H1 (cell line): Measurements from ENCODE around the gene LSM6.

Source experiments
- BACH1 ChIP-seq: IDR thresholded peaks from 2 replicates; pipeline ENCODE4 v1.6.1; 2012; ENCODE audit warnings: low read length, improper control_type of control experiment
- CEBPB ChIP-seq: IDR thresholded peaks from 2 replicates; pipeline ENCODE4 v1.6.1; 2012; ENCODE audit warnings: low read depth, low read length
- JUN ChIP-seq: IDR thresholded peaks from 2 replicates; pipeline ENCODE4 v1.6.1; 2011; ENCODE audit warnings: low read depth, mild to moderate bottlenecking, improper control_type of control experiment, low read length
- POLR2A ChIP-seq, 2 experiments: IDR thresholded peaks; 1 replicate in 1 of 2; 2 replicates in 1 of 2; pipeline ENCODE4 v1.6.1; 2011; ENCODE audit warnings: low read depth in 2 of 2, low read length in 2 of 2, mild to moderate bottlenecking in 2 of 2; ENCODE audit errors: control extremely low read depth in 1 of 2
- RNF2 ChIP-seq: fragments of 200-900, 300-1000 bp; sonication (generic); IDR thresholded peaks from 2 replicates; pipeline ENCODE4 v1.7.1; 2016; ENCODE audit warnings: borderline replicate concordance, low read depth, mild to moderate bottlenecking, antibody characterized with exemption, low read length; ENCODE audit not compliant: poor library complexity, severe bottlenecking; ENCODE audit errors: missing control alignments
- SIN3A ChIP-seq, 2 experiments: IDR thresholded peaks in 1 of 2; conservative IDR thresholded peaks in 1 of 2; 2 replicates each; pipeline ENCODE4 v1.6.1; 2011 to 2012; ENCODE audit warnings: low read length in 2 of 2, improper control_type of control experiment in 1 of 2, low read depth in 1 of 2, mild to moderate bottlenecking in 1 of 2
- SIX5 ChIP-seq: IDR thresholded peaks from 2 replicates; pipeline ENCODE4 v1.6.1; 2011; ENCODE audit warnings: mild to moderate bottlenecking, low read depth, low read length
- SP2 ChIP-seq: IDR thresholded peaks from 2 replicates; pipeline ENCODE4 v1.6.1; 2012; ENCODE audit warnings: mild to moderate bottlenecking, low read length, inconsistent platforms
- SP4 ChIP-seq: IDR thresholded peaks from 2 replicates; pipeline ENCODE4 v1.6.1; 2012; ENCODE audit warnings: low read length, inconsistent platforms
- YY1 ChIP-seq: IDR thresholded peaks from 2 replicates; pipeline ENCODE4 v1.6.1; 2011; ENCODE audit warnings: low read depth, mild to moderate bottlenecking, low read length
- TF ChIP-seq, protein P1 (sequence below), 3 experiments: IDR thresholded peaks; 1 replicate in 2 of 3; 2 replicates in 1 of 3; pipeline versions ENCODE4 v1.5.1 to v1.6.1; 2011; ENCODE audit warnings: low read length in 3 of 3, mild to moderate bottlenecking in 3 of 3, inconsistent platforms in 2 of 3, low read depth in 1 of 3, moderate library complexity in 1 of 3; ENCODE audit not compliant: insufficient read depth in 1 of 3; ENCODE audit errors: control extremely low read depth in 1 of 3
- TF ChIP-seq, protein P2 (sequence below): fragments of 300-600 bp; sonication (generic); IDR thresholded peaks from 2 replicates; pipeline ENCODE4 v1.7.1; 2012; ENCODE audit warnings: low read length, moderate library complexity, mild to moderate bottlenecking, inconsistent platforms; ENCODE audit not compliant: insufficient replicate concordance

DNA sequence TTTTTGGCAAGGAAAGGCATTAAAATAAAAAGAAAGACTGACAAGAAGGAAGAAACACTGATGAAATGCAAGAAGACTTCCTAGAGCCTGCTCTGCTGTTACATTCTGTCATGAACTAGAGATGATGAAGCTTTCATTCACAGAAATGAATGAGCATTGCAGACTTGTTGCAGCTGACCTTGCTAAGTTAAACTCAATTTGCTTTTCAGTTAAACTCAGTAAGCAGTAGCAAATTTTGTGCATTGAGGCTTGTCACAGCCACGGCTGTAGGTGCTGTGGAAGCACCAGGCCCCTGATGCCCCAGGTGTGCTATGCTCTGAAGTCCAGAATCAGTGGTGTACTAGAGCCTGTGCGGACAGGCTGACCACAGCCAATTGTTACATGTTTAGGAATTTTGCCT lies 39.6 kb upstream of the LSM6 start:
- TF ChIP-seq, protein P1, sequence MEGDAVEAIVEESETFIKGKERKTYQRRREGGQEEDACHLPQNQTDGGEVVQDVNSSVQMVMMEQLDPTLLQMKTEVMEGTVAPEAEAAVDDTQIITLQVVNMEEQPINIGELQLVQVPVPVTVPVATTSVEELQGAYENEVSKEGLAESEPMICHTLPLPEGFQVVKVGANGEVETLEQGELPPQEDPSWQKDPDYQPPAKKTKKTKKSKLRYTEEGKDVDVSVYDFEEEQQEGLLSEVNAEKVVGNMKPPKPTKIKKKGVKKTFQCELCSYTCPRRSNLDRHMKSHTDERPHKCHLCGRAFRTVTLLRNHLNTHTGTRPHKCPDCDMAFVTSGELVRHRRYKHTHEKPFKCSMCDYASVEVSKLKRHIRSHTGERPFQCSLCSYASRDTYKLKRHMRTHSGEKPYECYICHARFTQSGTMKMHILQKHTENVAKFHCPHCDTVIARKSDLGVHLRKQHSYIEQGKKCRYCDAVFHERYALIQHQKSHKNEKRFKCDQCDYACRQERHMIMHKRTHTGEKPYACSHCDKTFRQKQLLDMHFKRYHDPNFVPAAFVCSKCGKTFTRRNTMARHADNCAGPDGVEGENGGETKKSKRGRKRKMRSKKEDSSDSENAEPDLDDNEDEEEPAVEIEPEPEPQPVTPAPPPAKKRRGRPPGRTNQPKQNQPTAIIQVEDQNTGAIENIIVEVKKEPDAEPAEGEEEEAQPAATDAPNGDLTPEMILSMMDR (IDR thresholded peaks at IDR 0.05; ENCODE audit: control extremely low read depth in 1 of 3, insufficient read depth in 1 of 3, low read depth in 1 of 3, low read length in 3 of 3): no peak
- TF ChIP-seq CEBPB (no peak), SP2 (no peak), JUN (no peak), SIX5 (no peak), SP4 (no peak), RNF2 (no peak), POLR2A (IDR thresholded peaks at IDR 0.05; ENCODE audit: control extremely low read depth in 1 of 2, low read depth in 2 of 2, low read length in 2 of 2) (no peak), YY1 (no peak), SIN3A (conservative IDR thresholded peaks at IDR 0.05 in 1 of 2, IDR thresholded peaks at IDR 0.05 in 1 of 2; ENCODE audit: low read depth in 1 of 2, low read length in 2 of 2) (no peak), BACH1 (no peak)
- TF ChIP-seq, protein P2, sequence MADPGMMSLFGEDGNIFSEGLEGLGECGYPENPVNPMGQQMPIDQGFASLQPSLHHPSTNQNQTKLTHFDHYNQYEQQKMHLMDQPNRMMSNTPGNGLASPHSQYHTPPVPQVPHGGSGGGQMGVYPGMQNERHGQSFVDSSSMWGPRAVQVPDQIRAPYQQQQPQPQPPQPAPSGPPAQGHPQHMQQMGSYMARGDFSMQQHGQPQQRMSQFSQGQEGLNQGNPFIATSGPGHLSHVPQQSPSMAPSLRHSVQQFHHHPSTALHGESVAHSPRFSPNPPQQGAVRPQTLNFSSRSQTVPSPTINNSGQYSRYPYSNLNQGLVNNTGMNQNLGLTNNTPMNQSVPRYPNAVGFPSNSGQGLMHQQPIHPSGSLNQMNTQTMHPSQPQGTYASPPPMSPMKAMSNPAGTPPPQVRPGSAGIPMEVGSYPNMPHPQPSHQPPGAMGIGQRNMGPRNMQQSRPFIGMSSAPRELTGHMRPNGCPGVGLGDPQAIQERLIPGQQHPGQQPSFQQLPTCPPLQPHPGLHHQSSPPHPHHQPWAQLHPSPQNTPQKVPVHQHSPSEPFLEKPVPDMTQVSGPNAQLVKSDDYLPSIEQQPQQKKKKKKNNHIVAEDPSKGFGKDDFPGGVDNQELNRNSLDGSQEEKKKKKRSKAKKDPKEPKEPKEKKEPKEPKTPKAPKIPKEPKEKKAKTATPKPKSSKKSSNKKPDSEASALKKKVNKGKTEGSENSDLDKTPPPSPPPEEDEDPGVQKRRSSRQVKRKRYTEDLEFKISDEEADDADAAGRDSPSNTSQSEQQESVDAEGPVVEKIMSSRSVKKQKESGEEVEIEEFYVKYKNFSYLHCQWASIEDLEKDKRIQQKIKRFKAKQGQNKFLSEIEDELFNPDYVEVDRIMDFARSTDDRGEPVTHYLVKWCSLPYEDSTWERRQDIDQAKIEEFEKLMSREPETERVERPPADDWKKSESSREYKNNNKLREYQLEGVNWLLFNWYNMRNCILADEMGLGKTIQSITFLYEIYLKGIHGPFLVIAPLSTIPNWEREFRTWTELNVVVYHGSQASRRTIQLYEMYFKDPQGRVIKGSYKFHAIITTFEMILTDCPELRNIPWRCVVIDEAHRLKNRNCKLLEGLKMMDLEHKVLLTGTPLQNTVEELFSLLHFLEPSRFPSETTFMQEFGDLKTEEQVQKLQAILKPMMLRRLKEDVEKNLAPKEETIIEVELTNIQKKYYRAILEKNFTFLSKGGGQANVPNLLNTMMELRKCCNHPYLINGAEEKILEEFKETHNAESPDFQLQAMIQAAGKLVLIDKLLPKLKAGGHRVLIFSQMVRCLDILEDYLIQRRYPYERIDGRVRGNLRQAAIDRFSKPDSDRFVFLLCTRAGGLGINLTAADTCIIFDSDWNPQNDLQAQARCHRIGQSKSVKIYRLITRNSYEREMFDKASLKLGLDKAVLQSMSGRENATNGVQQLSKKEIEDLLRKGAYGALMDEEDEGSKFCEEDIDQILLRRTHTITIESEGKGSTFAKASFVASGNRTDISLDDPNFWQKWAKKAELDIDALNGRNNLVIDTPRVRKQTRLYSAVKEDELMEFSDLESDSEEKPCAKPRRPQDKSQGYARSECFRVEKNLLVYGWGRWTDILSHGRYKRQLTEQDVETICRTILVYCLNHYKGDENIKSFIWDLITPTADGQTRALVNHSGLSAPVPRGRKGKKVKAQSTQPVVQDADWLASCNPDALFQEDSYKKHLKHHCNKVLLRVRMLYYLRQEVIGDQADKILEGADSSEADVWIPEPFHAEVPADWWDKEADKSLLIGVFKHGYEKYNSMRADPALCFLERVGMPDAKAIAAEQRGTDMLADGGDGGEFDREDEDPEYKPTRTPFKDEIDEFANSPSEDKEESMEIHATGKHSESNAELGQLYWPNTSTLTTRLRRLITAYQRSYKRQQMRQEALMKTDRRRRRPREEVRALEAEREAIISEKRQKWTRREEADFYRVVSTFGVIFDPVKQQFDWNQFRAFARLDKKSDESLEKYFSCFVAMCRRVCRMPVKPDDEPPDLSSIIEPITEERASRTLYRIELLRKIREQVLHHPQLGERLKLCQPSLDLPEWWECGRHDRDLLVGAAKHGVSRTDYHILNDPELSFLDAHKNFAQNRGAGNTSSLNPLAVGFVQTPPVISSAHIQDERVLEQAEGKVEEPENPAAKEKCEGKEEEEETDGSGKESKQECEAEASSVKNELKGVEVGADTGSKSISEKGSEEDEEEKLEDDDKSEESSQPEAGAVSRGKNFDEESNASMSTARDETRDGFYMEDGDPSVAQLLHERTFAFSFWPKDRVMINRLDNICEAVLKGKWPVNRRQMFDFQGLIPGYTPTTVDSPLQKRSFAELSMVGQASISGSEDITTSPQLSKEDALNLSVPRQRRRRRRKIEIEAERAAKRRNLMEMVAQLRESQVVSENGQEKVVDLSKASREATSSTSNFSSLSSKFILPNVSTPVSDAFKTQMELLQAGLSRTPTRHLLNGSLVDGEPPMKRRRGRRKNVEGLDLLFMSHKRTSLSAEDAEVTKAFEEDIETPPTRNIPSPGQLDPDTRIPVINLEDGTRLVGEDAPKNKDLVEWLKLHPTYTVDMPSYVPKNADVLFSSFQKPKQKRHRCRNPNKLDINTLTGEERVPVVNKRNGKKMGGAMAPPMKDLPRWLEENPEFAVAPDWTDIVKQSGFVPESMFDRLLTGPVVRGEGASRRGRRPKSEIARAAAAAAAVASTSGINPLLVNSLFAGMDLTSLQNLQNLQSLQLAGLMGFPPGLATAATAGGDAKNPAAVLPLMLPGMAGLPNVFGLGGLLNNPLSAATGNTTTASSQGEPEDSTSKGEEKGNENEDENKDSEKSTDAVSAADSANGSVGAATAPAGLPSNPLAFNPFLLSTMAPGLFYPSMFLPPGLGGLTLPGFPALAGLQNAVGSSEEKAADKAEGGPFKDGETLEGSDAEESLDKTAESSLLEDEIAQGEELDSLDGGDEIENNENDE: no peak
